Mesodermal cell (in vitro differentiated cells): ENCODE measurements around the gene TOP3A.

Experiments used
- H3K27ac ChIP-seq: 2 replicates; pipeline ENCODE4 v1.7.0; 2013; ENCODE audit warnings: mild to moderate bottlenecking, low read depth, low read length, moderate library complexity; ENCODE audit not compliant: severe bottlenecking
- H3K36me3 ChIP-seq: 2 replicates; pipeline ENCODE4 v1.7.1; 2013; ENCODE audit warnings: mild to moderate bottlenecking, low read length, moderate library complexity; ENCODE audit not compliant: control insufficient read depth, insufficient read depth
- H3K4me1 ChIP-seq: one replicate; pipeline ENCODE4 v1.7.1; 2013; ENCODE audit warnings: mild to moderate bottlenecking, low read length; ENCODE audit not compliant: insufficient read depth, control insufficient read depth, poor library complexity, severe bottlenecking
- H3K4me3 ChIP-seq: 2 replicates; pipeline ENCODE4 v1.7.0; 2013; ENCODE audit warnings: low read length, control low read depth, mild to moderate bottlenecking; ENCODE audit not compliant: insufficient read depth, poor library complexity, severe bottlenecking; ENCODE audit errors: extremely low read depth
- H3K9me3 ChIP-seq: 2 replicates; pipeline ENCODE4 v1.7.1; 2013; ENCODE audit warnings: mild to moderate bottlenecking, low read length, moderate library complexity; ENCODE audit not compliant: control insufficient read depth
- WGBS, 2 experiments: methylation state at CpG; one replicate each; pipeline ENCODE4 v1.1.5; 2013; ENCODE audit warnings: missing lambda C conversion rate in 2 of 2; ENCODE audit not compliant: insufficient coverage in 2 of 2; 5-methylcytosine and 5-hydroxymethylcytosine counted together

Gene TOP3A

GRCh38 chr17:18259621-18260331, 55.0 kb downstream of the TOP3A start:
- Histone ChIP-seq H3K9me3 (no peaks in the 10 kb centered on the region), H3K36me3 (peaks cover 46% of the 10 kb centered on the region), H3K4me3 (peak overlapping the region; percentile 81), H3K4me1 (peaks cover 21% of the 10 kb centered on the region), H3K27ac (peak overlapping the region; percentile 89)
- WGBS, 2 experiments, result 77 to 78% methylated on average over 21 to 22 of the region's 22 CpGs

DNA sequence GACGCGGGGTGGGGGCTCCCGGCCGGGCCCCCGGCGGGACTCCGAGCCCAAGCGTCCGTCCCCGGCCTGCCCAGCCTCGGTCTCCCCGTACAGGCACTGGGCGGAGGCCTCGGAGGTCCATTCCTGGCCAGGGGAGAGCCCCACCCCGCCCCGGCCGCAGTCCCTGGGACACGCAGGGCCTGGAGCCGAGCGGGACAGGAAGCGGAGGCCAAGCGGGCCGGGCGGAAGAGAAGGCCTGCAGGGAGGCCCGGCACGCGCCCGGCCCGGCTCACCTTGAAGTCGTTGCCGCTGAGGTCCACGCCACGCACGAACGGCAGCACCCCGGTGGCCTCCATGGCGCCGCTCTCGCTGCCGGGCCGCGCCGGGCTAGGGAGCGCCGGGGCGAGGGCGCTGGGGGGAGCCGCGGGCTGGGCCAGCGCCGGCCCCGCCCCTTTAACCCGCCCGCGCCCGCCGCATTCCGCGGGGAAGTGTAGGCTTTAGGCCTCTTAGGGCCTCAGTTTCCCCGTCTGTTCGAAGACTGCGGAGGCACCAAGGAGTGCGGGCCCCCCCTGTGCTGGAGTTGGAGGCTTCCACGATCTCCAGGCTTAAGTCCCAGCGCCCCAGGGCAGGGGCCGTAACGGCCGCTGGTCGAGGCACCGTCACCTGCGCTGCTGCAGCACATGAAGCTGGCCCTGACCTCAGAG, 56.3 kb downstream of the TOP3A start, which contains the start of gene FLII:
Gene FLII (minus strand): TSS at position 383 of the 683 bp plus-strand sequence. CDS start 48 bp downstream, at position 335.
- peak within 1 kb of the TSS; percentile 79 for H3K4me3 ChIP-seq
- H3K9me3 ChIP-seq, result no peaks in the 10 kb centered on the region
- WGBS, 2 experiments, result 3 to 5% methylated on average over 61 to 68 of the region's 71 CpGs
- H3K36me3 ChIP-seq, result peaks cover 46% of the 10 kb centered on the region
- peaks cover 21% of the 10 kb centered on the region for H3K4me1 ChIP-seq
- H3K27ac ChIP-seq, result peak within 1 kb of the TSS; percentile 92

GRCh38 chr17:18257982-18258355, 56.8 kb downstream of the TOP3A start:
- Histone ChIP-seq H3K4me3 (peak overlapping the region; percentile 79), H3K27ac (peak overlapping the region; percentile 92)
- WGBS, 2 experiments, result 0% methylated on average over 4 to 12 of the region's 16 CpGs

GRCh38 chr17:18257268-18257981, 57.4 kb downstream of the TOP3A start:
- 28 to 35% methylated on average over 9 to 14 of the region's 18 CpGs for WGBS, 2 experiments
- peak overlapping the region; percentile 79 for H3K4me3 ChIP-seq
- peaks cover 21% of the 10 kb centered on the region for H3K4me1 ChIP-seq
- peak overlapping the region; percentile 92 for H3K27ac ChIP-seq
- no peaks in the 10 kb centered on the region for H3K9me3 ChIP-seq
- peaks cover 47% of the 10 kb centered on the region for H3K36me3 ChIP-seq

More at GRCh38 chr17:18257982-18258355, 56.8 kb downstream of the TOP3A start:
- H3K36me3 ChIP-seq, result peaks cover 46% of the 10 kb centered on the region
- no peaks in the 10 kb centered on the region for H3K9me3 ChIP-seq
- peaks cover 21% of the 10 kb centered on the region for H3K4me1 ChIP-seq

DNA sequence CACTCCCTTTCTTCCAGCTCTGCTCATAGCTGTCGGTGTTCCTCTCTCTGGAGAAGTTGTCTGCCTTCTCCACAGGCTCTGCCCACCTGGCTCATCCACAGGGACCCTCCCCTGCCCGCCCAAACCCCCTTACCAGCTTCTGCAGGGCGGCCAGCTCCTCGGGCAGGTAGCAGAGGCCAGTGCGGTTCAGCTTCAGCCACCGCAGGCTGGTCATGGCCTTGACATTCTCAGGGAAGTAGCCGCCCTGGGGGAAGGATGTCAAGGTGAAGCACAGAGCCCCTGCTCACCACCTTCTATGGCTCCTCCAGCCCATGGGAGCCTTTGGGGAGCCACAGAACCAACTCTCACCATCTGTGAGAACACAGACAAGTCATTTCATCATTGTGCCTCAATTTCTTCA, 58.0 kb downstream of the TOP3A start:
- no peak overlapping the region for H3K27ac ChIP-seq
- peak overlapping the region; percentile 79 for H3K4me3 ChIP-seq
- H3K36me3 ChIP-seq, result peaks cover 54% of the 10 kb centered on the region
- H3K4me1 ChIP-seq, result peaks cover 18% of the 10 kb centered on the region
- no peaks in the 10 kb centered on the region for H3K9me3 ChIP-seq
- 92 to 98% methylated on average over 5 to 7 of the region's 7 CpGs for WGBS, 2 experiments

GRCh38 chr17:18256351-18256750, 58.4 kb downstream of the TOP3A start:
- Histone ChIP-seq H3K4me1 (peaks cover 18% of the 10 kb centered on the region), H3K36me3 (peaks cover 58% of the 10 kb centered on the region), H3K27ac (no peak overlapping the region), H3K9me3 (no peaks in the 10 kb centered on the region), H3K4me3 (no peak overlapping the region)
- 94 to 95% methylated on average over 9 to 10 of the region's 11 CpGs for WGBS, 2 experiments

DNA sequence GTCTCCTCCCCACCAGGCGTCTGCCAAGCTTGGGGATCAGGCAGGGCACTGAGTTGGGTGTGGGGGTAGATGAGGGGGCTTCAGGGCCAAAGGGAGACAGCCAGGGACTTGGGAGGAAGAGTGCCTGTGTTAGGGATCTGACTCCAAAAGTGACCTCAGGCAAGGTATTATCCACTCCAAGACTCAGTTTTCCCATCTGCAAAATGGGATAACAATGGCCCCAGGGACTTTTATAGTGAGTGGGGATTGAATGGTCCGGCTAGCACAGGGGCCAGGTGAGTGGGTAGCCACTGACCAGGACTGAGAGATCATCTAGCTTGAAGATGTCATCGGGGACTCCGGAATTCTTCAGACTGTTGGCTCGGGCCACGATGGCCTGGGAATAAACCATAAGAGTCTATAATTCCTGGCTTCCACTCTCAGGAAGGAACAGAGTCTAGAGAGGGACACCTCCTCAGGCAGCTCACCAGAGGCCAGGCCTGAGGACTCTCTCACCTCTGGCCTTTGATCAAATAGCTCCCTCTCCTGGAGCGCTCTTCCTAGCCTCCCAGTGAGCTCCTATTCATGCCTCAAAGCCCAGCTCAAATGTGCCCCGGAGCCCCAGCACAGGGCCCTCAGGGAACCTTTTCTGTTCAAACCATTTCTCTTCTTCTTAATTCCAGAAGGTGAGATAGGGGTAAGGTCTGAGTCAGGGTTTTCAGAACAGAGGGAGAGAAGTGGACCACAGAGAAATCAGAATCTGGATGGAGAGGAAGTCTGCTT, 59.7 kb downstream of the TOP3A start:
- Histone ChIP-seq H3K4me1 (peaks cover 16% of the 10 kb centered on the region), H3K9me3 (no peaks in the 10 kb centered on the region), H3K27ac (no peak overlapping the region), H3K36me3 (peaks cover 71% of the 10 kb centered on the region), H3K4me3 (no peak overlapping the region)
- 94 to 96% methylated on average over 6 of the region's 8 CpGs for WGBS, 2 experiments

- H3K9me3 ChIP-seq, result no peaks in the 10 kb centered on the region
- peaks cover 12% of the 10 kb centered on the region for H3K4me1 ChIP-seq
- H3K36me3 ChIP-seq, result peaks cover 75% of the 10 kb centered on the region
- WGBS, 2 experiments, result 96 to 98% methylated on average over 23 to 25 of the region's 27 CpGs
- no peak overlapping the region for H3K27ac ChIP-seq
- no peak overlapping the region for H3K4me3 ChIP-seq
Observed at GRCh38 chr17:18253947-18254821, 60.6 kb downstream of the TOP3A start.

DNA sequence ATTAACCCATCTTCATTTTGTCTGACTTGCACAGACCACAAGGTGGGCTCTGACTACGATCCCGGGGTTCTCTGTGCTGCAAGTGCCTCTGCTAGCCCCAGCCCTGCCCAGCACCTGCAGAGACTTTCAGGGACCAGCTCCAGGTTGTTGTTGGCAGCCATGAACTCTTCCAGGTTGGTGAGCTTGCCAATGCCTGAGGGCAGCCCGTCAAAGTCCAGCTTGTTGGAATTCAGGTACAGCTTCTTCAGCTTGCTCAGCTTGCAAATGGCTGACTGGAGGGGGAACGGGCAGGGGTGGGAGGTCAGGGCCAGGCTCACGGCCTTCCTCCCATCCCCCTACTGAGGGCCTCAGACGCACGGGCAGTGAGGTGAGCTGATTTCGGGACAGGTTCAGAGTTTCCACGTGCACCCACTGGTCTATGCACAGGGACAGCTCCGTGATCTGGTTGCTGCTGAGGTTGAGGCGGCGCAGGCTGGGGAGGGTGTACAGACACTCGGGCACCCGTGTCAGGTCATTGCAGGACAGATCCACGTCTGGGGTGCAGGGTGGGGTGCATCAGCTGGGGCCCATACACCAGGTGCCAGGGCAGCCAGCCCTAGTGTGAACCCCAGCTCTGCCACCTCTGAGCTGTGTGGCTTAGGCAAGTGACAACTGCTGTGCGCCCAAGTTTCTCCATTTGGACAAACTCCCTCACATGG, 61.5 kb downstream of the TOP3A start:
- Histone ChIP-seq H3K36me3 (peaks cover 84% of the 10 kb centered on the region), H3K9me3 (no peaks in the 10 kb centered on the region), H3K4me1 (peaks cover 12% of the 10 kb centered on the region), H3K4me3 (no peak overlapping the region), H3K27ac (no peak overlapping the region)
- 92 to 93% methylated on average over 15 to 16 of the region's 16 CpGs for WGBS, 2 experiments
